Non-pigmented ciliary epithelial cell (primary cell): ENCODE measurements around the gene FLOT2.
"Not testable (repeated sequence)": the region's sequence is repeated elsewhere in the genome, so short reads cannot be mapped to it uniquely, and the experiment has no call there.

ENCODE experiments used
- DNase-seq: peaks from one replicate; pipeline ENCODE4 v3.0.0-alpha.2; 2010; ENCODE audit warnings: low read depth

Gene FLOT2

DNA sequence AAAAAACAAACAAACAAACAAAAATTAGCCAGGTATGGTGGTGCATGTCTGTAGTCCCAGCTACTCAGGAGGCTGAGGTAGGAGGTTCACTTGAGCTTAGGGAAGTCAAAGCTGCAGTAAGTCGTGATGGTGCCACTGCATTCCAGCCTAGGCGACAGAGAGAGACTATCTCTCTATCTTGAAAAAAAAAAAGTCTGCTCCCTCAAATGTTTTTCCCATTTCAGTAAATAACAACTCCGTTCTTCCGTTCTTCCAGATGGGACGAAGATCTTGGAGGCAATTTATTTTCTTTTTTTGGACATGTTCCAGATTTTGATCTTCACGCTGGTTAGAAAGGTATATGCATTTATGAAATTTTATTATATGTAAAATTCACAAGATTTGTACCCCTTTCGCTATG is 23.7 kb downstream of the FLOT2 start:
- DNase-seq = no peak

GRCh38 chr17:28871056-28871579 is 26.4 kb downstream of the FLOT2 start:
- DNase-seq = no peak

DNA sequence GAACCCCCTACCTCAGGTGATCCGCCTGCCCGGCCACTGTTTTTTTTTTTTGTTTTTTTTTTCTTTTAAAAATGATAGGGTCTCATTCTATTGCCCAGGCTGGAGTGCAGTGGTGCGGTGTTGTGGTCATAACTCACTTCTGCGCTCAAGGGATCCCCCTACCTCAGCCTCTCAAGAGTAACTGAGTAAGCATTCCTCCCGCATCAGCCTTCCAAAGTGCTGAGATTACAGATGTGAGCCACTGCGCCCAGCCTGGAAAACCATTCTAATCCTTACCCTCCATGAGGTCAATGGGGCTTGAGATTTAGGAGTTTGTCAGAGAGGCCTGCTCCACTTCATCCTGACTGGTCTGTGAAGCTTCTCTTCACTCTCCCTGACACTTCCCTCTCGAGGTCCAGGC is 30.3 kb downstream of the FLOT2 start:
- DNase-seq = no peak

GRCh38 chr17:28865946-28866752 is 31.4 kb downstream of the FLOT2 start:
- DNase-seq = no peak

- no peak for DNase-seq
These were observed 32.3 kb downstream of the FLOT2 start for GRCh38 chr17:28864991-28865849.

- no peak for DNase-seq
These were observed 33.6 kb downstream of the FLOT2 start for GRCh38 chr17:28863953-28864352.

DNA sequence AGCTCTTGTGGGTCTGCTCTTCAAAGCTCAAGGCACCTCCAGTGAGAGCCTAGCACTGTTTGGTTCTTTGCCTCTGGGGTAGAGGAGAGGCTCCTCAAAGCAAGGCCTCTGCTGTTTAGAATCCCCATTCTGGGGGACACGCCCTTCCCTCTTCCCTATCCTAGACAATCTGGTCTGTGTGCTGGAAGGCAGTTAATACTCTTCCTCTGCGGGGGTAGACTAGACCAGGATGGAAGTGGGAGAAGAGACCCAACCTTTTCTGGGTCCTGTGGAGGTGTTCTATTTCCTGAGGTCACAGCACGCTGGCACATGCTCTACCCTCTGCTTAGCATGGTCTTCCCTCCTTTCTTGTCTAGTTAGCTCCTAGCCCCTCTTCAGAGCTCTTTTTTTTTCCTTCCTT is 35.0 kb downstream of the FLOT2 start:
- no peak for DNase-seq

DNA sequence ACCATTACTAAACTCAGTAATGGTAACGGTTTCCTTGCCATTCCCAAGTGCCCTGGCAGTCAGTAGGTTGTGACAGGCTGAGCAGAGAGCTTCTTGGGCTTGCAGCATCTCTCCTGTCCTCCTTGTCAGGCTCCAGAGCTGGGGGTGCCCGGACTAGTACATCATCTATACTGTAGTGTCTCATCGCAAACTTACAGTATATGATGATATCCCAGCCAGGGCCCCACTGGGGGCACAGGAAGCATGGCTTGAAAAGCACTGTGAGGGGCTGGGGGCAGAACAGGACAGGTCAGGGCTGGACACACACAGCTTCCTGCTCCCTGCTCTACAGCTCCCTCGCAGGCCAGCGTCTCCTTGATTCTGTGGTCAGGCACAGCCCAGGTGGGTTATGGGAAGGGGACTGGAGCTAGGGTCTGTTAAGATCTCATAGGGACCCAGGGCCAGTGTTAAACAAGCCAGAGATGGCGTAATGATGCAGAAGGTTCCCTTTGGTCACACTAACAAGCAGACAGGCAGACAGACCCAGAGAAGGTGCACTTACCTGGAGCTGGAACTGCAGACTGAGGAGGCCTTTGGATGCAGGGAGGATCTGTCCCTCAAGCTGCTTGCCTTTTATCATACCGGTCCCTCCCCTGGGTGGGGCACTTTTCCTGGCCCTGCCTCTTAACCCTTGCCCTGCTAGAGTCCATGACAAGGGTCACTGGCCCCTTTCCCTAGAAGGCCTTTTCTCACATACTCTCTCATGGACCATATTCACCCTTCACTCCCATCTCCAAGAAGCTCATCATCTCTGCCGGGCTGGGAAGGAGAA is 35.9 kb downstream of the FLOT2 start:
- DNase-seq = no peak

- DNase-seq = no peak
These were observed 37.1 kb downstream of the FLOT2 start for GRCh38 chr17:28860363-28860808.

DNA sequence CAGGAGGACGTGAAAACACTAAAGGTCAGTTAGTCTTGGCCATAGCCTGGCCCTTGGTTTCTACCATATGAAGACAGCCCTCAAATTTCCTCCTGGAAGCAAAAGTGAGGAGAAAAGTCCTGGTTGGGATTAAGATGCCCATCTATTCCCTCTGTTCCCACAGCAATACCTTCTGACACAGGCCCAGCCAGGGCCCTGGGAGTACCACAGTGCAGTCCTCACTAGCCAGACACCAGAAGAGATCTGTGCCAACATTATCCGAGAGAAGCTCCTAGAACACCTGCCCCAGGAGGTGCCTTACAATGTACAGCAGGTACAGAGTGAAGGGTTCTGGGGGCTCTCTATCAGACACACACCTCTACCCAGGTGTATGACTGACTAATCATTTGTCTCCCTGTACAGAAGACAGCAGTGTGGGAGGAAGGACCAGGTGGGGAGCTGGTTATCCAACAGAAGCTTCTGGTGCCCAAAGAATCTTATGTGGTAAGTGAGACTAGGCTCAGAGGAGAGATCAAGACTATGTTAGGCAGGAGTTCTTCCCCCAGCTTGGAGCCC is 38.7 kb downstream of the FLOT2 start:
- DNase-seq = no peak

GRCh38 chr17:28857905-28858800 is 39.4 kb downstream of the FLOT2 start:
- no peak for DNase-seq

GRCh38 chr17:28856028-28856574 is 41.4 kb downstream of the FLOT2 start:
- DNase-seq = no peak

DNA sequence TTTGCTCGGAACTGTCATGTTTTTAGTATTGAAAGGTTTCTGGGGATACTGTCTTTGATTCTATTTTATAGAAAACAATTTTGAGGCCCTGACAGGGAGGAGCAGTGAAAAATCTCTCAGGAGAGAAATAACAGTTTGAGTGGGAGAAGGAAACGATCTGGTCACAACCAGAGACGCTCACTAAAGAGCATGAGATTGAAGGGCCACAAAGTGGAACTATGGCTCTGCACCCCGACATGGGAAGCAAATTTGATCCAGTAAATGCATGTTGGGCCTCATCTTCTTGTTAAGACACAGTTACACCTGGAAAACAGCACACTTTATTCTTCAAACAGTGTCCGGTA is 42.2 kb downstream of the FLOT2 start:
- DNase-seq = no peak

DNA sequence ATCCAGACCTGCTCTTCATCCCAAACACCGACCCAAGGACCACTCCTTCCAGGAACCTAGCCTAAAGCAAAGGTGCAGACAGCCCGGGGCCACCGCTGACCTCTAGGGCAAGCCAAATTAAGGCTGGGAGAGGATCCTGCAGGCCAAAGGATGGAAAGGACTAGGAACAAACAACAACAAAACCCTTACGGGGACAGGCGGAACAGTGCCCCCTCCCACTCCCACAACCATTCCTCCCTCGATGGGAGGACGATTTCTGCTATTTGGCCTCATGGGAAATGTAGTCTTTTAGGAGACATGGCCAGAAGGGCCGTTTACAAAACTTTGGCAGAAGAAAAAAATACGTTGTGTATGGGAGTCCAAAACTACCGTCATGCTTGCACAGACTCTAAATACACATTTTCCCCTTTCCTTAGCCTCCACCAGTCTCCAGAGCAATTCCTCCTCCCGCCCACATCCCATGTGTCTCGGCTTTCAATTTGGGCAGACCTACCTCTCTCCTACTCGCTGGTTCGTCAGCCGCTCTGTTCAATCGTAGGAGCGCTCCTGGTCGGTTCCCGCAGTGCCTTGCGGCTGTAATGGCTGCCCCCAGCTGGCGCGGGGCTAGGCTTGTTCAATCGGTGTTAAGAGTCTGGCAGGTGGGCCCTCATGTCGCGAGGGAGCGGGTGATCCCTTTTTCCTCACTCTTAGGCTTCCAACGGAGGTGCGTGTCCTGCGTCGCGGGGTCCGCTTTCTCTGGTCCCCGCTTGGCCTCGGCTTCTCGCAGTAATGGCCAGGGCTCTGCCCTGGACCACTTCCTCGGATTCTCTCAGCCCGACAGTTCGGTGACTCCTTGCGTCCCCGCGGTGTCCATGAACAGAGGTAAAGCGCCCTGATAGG is 42.8 kb downstream of the FLOT2 start, which contains the start of gene ERAL1:
ERAL1 (plus strand) TSS at position 560 of the 879 bp plus-strand sequence; CDS start at position 579, 19 bp downstream.
- no peak for DNase-seq

DNA sequence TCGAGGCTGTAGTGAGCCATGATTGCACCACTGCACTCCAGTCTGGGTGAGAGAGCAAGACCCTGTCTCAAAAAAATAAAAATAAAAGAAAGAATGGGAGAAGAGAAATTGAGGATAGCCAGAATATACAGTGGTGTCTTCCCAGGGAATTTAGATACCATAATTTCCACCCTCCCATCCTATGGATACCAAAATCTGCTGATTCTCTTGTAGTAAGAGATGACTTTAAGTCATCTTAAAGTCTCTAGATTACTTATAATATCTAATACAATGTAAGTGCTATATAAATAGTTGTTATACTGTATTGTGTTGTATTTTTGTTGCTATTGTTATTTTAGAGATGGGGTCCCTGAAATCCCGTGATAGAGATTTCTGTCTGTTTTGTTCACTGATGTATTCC is 44.2 kb downstream of the FLOT2 start:
- DNase-seq = no peak

DNA sequence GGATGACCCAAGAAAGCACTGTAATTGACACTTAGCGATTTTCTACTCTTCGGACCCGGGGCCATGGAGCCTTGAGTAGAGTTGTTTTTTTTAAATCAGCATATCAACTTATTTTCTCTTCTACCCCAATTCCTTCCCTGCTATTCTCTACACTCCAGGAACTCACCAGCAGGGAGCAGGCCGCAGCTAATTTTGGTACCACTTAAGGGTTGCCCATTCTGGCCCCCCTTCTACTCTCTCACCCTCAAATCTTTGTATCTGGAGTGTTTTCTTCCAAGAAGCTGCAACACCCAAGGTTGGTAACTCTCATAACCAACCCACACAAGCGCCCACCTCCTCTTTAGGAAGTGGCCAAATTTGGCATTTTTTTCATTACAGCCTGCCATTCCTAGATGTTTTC is 48.3 kb downstream of the FLOT2 start:
- no peak for DNase-seq

GRCh38 chr17:28848667-28849066 is 48.9 kb downstream of the FLOT2 start:
- DNase-seq = not testable (repeated sequence)

DNA sequence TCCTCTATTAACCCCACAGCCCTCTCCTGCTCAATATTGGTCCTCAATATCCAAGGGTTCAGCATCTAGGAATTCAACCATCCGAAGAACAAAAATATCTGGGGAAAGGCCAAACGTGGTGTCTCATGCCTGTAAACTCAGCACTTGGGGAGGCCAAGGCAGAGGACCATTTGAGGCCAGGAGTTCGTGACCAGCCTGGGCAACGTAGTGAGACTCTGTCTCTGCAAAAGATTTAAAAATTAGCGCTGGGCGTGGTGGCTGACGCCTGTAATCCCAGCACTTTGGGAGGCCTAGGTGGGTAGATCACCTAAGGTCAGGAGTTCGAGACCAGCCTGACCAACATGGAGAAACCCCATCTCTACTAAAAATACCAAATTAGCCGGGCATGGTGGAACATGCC is 50.8 kb downstream of the FLOT2 start:
- not testable (repeated sequence) for DNase-seq

DNA sequence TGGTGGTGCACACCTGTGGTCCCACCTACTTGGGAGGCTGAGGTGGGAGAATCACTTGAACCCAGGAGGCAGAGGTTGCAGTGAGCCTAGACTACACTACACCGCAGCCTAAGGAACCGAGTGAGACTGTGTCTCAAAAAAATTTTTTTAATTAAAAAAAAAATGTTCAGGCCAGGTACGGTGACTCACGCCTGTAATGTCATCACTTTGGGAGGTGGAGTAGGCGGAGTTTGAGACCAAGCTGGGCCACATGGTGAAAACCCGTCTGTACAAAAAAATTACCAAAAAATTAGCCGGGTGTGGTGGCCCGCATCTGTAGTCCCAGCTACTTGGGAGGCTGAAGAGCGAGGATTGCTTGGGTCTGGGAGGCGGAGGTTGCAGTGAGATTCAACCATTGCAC is 51.3 kb downstream of the FLOT2 start:
- DNase-seq = no peak

- DNase-seq = no peak
These were observed 53.8 kb downstream of the FLOT2 start for GRCh38 chr17:28843816-28844148.
